Testis (tissue), 3 donors: ENCODE results near the gene ACOX3. TPM values are rescaled to one million over a fixed set of nuclear protein-coding genes. Genes with fewer than 3 reads are reported as not detected.

ENCODE experiments used
- DNase-seq: peaks from one replicate; pipeline ENCODE4 v3.0.0-alpha.2; 2019
- H3K27ac ChIP-seq, 2 donors: fragments of 200-600 bp; sonication (generic); one replicate each; pipeline ENCODE4 v1.5.1; 2019
- H3K27me3 ChIP-seq: fragments of 200-600 bp; sonication (generic); one replicate; pipeline ENCODE4 v1.5.1; 2019
- H3K36me3 ChIP-seq: fragments of 200-600 bp; sonication (generic); one replicate; pipeline ENCODE4 v1.5.1; 2017; ENCODE audit warnings: low read depth; ENCODE audit errors: missing control alignments
- H3K4me1 ChIP-seq: fragments of 200-600 bp; sonication (generic); one replicate; pipeline ENCODE4 v1.5.1; 2019
- H3K4me3 ChIP-seq, 2 donors: fragments of 200-600 bp; sonication (generic); one replicate each; pipeline ENCODE4 v1.5.1; 2017 to 2019
- H3K9me3 ChIP-seq: fragments of 200-600 bp; sonication (generic); one replicate; pipeline ENCODE4 v1.5.1; 2017
- POLR2A ChIP-seq: fragments of 450-650 bp; IDR thresholded peaks from one replicate; pipeline ENCODE4 v1.6.1; 2017; ENCODE audit warnings: antibody characterized with exemption, mild to moderate bottlenecking, moderate library complexity
- WGBS, 2 donors: methylation state at CpG; one replicate each; pipeline ENCODE4 v1.1.5; 2018; 5-methylcytosine and 5-hydroxymethylcytosine counted together
- intact Hi-C: fragments of 100-400 bp; cut with DNase I; formaldehyde crosslinking; loops from one replicate; pipeline ENCODE4 v1.15.1; 2023; ENCODE audit warnings: low total_unique reads
- polyA plus RNA-seq: library from polyadenylated mRNA; stranded (reverse); fragments of 350-450 nt; fragmentation: Illumina TruSeq; extraction: RNeasy Lipid Tissue Mini Kit (QIAGEN cat#74804); gene quantifications from one replicate; pipeline ENCODE4 v1.2.3, GENCODE V29; 2014; ENCODE audit warnings: low read depth, low replicate concordance; ENCODE audit not compliant: insufficient read depth
- total RNA-seq, 2 donors: library from RNA; depleted of rRNA; stranded (reverse); fragments of >200 nt; gene quantifications; one replicate each; pipeline ENCODE4 v1.2.3, GENCODE V29; 2016
- TF ChIP-seq, protein P1 (sequence below), 3 experiments: fragments of 450-650 bp in 2 of 3; fragments of 200-600 bp in 1 of 3; sonication (generic) in 1 of 3; IDR thresholded peaks; one replicate each; pipeline ENCODE4 v1.5.1; 2016 to 2019; ENCODE audit warnings: antibody characterized with exemption in 3 of 3, mild to moderate bottlenecking in 2 of 3, moderate library complexity in 1 of 3

Gene ACOX3
- total and polyA plus RNA-seq, 3 donors from 2014 or later = 8.6 to 35.9 (median 29.8) TPM

DNA sequence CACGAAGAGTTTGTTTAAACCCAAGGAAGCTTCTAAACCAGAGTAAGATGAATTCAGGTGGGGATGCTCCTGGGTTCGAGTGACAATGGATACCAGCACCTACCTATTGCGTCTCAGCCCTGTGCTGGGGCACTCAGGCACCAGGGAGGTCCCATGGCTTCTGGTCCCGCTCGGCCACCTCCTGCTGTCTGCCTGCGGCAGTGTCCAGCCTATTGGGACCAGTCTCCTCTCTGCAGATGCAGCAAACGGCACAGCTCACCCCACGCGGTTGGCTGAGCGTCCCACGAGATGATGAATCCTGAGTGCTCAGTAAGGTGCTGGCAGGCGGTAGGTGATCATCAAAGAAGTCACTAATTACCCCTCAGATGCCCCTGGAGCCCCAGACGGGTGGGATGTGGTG is 75.2 kb downstream of the ACOX3 start:
- 85 to 93% methylated on average over 13 of the region's 13 CpGs for WGBS, 2 donors
- Histone ChIP-seq H3K27ac (no peak overlapping the region), H3K9me3 (no peaks in the 10 kb centered on the region), H3K36me3 (no peaks in the 10 kb centered on the region), H3K4me3 (no peak overlapping the region), H3K27me3 (no peaks in the 10 kb centered on the region), H3K4me1 (no peaks in the 10 kb centered on the region)
- TF ChIP-seq, protein P1, sequence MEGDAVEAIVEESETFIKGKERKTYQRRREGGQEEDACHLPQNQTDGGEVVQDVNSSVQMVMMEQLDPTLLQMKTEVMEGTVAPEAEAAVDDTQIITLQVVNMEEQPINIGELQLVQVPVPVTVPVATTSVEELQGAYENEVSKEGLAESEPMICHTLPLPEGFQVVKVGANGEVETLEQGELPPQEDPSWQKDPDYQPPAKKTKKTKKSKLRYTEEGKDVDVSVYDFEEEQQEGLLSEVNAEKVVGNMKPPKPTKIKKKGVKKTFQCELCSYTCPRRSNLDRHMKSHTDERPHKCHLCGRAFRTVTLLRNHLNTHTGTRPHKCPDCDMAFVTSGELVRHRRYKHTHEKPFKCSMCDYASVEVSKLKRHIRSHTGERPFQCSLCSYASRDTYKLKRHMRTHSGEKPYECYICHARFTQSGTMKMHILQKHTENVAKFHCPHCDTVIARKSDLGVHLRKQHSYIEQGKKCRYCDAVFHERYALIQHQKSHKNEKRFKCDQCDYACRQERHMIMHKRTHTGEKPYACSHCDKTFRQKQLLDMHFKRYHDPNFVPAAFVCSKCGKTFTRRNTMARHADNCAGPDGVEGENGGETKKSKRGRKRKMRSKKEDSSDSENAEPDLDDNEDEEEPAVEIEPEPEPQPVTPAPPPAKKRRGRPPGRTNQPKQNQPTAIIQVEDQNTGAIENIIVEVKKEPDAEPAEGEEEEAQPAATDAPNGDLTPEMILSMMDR (IDR thresholded peaks at IDR 0.05) = no peak
- TF ChIP-seq POLR2A = no peak
- no peak for DNase-seq
- intact Hi-C loops = no loop called here

DNA sequence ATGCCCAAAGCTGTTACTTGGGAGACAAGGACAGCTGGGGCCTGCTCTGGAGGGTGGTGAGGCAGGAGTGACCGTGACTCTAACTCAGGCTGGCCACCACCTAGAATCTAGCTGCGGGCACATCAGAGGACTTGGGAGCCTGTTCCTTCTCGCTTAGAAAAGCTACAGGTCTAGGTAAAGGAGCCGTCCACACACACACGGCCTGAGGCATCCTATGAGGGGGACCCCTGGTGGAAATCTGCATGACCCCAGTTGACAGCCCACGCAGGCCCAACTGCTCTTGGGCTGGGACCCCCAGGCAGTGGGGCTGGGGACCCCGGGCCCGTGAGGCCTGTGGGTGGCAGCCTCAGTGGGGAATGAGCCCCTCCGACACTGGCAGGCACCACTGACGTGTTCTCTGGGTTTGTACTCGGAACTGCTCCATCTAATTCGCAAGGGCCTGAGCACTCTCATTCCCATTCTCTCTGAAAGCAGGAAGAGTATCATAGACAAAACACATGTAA is 75.6 kb downstream of the ACOX3 start:
- WGBS, 2 donors = 91 to 96% methylated on average over 7 to 12 of the region's 12 CpGs
- TF ChIP-seq, protein P1 (IDR thresholded peaks at IDR 0.05) = no peak
- TF ChIP-seq POLR2A = no peak

DNA sequence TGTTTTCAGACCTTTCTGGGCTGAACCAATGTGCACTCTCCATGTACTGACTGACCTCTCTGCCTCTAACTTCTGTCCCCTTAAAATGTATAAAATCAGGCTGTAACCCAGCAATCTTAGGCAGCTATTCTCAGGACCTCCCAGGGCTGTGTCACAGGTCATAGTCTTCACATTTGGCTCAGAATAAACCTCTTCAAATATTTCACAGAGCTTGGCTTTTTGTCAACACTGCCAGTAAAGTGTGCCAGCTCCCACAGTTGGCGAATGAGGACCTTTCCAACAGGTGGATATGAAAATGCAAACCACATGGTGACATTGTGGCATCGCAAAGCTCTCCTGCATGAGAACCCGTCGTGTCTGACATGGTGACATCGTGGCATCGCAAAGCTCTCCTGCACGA is 76.4 kb downstream of the ACOX3 start:
- TF ChIP-seq, protein P1 (IDR thresholded peaks at IDR 0.05) = no peak
- no peak for TF ChIP-seq POLR2A

More for the DNA sequence above, 75.6 kb downstream of the ACOX3 start:
- Histone ChIP-seq H3K27me3 (no peaks in the 10 kb centered on the region), H3K9me3 (no peaks in the 10 kb centered on the region), H3K4me3 (no peak overlapping the region), H3K36me3 (no peaks in the 10 kb centered on the region), H3K27ac (no peak overlapping the region), H3K4me1 (no peaks in the 10 kb centered on the region)
- no peak for DNase-seq
- intact Hi-C loops = no loop called here

DNA sequence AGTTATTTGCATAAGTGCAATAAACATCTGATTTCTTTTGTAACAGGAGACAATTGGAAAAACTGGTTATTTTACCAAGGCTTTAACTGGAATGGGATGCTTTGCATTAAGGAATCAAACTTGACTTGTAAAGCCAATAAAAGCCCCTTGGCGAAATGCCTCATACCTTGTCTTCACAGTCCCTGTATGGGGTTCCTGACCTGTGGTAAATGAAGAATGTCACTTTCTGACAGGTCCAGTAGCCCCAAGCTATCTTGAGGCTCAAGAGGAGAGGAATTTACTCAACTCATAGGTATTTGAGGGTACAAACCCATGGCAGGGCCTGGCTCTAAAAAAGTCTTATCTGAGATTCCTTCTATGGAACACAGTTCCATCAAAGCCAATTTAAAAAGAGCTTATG is 78.0 kb downstream of the ACOX3 start:
- Histone ChIP-seq H3K4me1 (no peaks in the 10 kb centered on the region), H3K4me3 (no peak overlapping the region), H3K9me3 (no peaks in the 10 kb centered on the region), H3K27ac (no peak overlapping the region), H3K27me3 (no peaks in the 10 kb centered on the region), H3K36me3 (no peaks in the 10 kb centered on the region)
- no peak for DNase-seq
- intact Hi-C loops = no loop called here
- TF ChIP-seq, protein P1 (IDR thresholded peaks at IDR 0.05) = no peak
- TF ChIP-seq POLR2A = no peak
- WGBS, 2 donors = 97 to 100% methylated on average over 1 of the region's 1 CpG

More for the DNA sequence above, 76.4 kb downstream of the ACOX3 start:
- DNase-seq = no peak
- no peaks in the 10 kb centered on the region for H3K9me3 ChIP-seq
- H3K4me1 ChIP-seq = no peaks in the 10 kb centered on the region
- H3K27me3 ChIP-seq = no peaks in the 10 kb centered on the region
- H3K36me3 ChIP-seq = no peaks in the 10 kb centered on the region
- WGBS, 2 donors = 64 to 93% methylated on average over 6 to 7 of the region's 7 CpGs
- intact Hi-C loops = no loop called here
- H3K27ac ChIP-seq = no peak overlapping the region
- H3K4me3 ChIP-seq = no peak overlapping the region

DNA sequence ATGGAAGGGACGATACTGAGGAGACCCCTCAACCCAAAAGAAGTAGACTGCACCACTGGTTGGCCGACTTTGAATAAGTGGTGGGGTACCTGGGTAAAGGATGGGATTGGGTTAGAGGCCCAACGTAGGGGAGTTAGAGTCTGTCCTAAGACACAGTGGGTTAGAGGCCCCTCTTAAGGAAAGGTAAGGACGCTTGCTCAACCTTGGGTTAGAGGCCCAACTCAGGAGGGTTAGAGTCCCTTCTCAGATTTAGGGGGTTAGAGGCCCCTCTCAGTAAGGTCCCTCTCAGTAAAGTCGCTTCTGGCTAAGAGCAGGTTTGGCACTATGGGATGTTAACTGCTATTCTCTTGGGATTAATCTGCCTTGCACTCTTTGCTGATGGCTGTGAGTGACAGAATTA is 81.3 kb downstream of the ACOX3 start:
- peaks cover 5% of the 10 kb centered on the region for H3K4me1 ChIP-seq
- intact Hi-C loops = no loop called here
- H3K9me3 ChIP-seq = no peaks in the 10 kb centered on the region
- no peak overlapping the region for H3K4me3 ChIP-seq
- H3K27ac ChIP-seq = no peak overlapping the region
- H3K36me3 ChIP-seq = no peaks in the 10 kb centered on the region
- no peak for DNase-seq
- no peaks in the 10 kb centered on the region for H3K27me3 ChIP-seq
- no peak for TF ChIP-seq POLR2A
- TF ChIP-seq, protein P1 (IDR thresholded peaks at IDR 0.05) = no peak
- WGBS, 2 donors = 74 to 97% methylated on average over 5 of the region's 5 CpGs
